NCI-H1930 (cell line): ENCODE results near the gene NSRP1.
A peak's percentile ranks its signal among the peaks of the same experiment; 100 is the strongest.
"Not testable (repeated sequence)": the region's sequence is repeated elsewhere in the genome, so short reads cannot be mapped to it uniquely, and the experiment has no call there.

Experiments used
- DNase-seq, 2 experiments: peaks; one replicate each; lab custom pipeline; 2025; lab: John Stamatoyannopoulos, UW

The NSRP1 gene

DNA sequence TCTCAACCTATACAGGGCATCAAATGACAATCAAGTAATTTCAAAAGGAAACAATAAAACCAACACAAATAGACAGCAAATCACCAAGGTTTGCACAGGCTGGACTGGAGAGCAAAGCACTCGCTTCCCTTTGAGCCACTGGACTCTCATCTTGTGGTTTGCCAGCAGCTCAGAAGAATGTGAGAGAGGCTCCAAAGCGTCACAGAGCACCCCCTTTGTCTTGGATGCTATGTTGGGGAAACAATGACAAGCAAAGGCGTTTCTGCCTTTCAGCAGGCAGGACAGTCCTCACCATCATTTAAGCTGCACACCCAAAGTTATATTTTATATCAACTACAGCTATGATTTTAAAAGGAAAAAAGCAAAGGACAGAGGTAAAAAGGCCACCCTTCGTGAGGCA is 105.6 kb downstream of the NSRP1 start:
- DNase-seq: no peak

DNA sequence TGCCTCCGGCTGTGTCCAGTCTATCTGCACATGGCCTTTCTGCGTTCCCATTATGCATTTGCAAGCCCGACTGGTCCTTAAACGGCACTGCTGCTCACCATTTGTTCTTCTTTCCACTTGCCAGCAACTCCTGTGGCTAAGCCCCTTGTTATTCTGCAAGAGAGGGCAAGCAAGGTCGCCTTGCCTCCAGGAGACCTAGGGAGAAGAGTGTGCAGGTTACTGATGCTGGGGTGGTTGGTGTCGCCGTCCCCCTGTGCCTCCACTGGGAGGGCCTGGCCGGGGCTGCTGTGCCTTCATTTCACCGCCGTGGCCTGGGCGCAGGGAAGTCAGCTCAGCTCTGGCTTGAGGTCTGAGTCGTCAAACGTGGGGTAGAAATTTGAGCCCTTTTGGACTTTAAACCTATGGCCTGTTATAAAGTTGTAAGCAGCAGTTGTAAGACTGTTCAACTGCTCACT is 106.1 kb downstream of the NSRP1 start:
- no peak for DNase-seq

GRCh38 chr17:30224419-30224960 is 107.9 kb downstream of the NSRP1 start:
- no peak for DNase-seq

- DNase-seq: no peak
Measured at GRCh38 chr17:30225112-30225511, 108.5 kb downstream of the NSRP1 start.

GRCh38 chr17:30225919-30226553 is 109.4 kb downstream of the NSRP1 start:
- DNase-seq: no peak

- DNase-seq: no peak
Measured at GRCh38 chr17:30226878-30227277, 110.3 kb downstream of the NSRP1 start.

DNA sequence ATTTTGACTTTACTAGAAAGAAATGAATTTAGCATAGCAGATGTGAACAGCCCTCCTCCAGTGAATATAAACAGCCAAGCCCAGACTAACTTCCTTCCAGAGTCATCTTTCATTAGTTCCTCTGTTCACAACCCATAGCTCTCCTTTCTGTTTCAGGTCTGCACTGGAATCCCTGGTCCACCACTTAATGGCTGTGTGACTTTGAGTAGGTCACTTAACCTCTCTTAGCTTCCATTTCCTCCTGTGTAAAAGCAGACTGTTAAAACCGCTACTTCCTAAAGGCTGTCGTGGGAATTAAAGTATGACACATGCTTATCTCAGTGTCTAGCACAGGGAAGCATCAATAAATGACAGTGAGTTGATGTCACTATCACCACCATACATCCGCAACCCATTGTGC is 111.4 kb downstream of the NSRP1 start:
- DNase-seq: no peak

GRCh38 chr17:30229012-30229411 is 112.4 kb downstream of the NSRP1 start:
- no peak for DNase-seq

DNA sequence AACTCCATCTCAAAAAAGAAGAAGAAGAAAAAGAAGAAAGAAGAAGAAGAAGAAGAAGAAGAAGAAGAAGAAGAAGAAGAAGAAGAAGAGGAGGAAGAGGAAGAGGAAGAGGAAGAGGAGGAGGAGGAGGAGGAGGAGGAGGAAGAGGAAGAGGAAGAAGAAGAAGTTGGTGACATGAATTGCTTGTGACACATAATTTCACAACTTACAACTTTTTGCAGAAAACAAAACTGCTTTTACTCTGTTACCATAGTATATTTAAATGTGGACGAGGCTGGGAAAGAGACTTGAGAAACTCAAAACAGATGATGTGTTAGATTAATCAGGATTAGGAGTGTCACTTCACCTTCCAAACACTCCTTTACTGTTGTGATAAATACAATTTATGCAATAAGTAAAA is 113.4 kb downstream of the NSRP1 start:
- DNase-seq: not testable (repeated sequence)

GRCh38 chr17:30230596-30231125 is 114.0 kb downstream of the NSRP1 start:
- DNase-seq: no peak

DNA sequence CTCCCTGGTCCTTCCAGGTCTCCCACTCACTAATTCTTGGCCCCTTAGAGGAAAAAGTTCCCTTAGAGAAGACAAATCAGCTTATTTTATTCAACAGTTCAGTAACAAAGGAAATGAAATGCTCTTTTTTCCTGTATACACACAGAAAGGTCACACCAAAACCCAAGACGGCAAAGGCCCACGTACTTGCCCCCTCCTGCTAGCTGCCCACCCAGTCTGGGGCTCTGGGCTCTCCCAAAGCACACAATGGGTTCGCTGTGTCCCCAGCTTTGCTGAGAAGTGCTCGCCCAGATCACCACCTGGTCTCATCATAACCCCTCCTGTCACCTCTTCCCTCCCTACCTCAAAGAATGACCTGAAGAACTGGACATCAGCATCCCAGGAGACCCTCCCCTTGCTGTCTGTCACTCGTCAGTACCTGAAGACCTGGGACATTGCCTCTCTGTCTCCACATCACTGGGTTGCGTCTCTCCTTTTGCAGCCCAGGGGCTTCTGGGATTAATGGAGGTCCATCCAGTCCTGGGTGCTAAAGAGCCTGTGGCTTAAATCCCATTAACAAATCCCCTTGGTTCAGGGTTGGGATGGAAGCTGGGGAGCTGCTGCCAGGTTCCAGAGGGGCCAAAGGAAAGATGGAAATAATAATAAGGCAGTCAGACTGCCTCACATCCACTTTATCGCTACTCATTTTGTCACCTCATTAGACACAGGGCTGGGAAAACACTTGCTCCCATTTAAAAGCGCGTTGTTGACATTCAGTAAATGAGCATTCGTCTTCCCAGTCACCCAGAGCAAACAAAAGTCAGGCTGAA is 115.6 kb downstream of the NSRP1 start:
- DNase-seq: no peak

GRCh38 chr17:30232824-30233427 is 116.3 kb downstream of the NSRP1 start:
- DNase-seq: no peak

- DNase-seq: no peak
Measured at GRCh38 chr17:30234296-30234695, 117.7 kb downstream of the NSRP1 start.

- DNase-seq: no peak
Measured at GRCh38 chr17:30234964-30235363, 118.3 kb downstream of the NSRP1 start.

- DNase-seq: peak in 1 of 2 experiments; percentile 6
Measured at GRCh38 chr17:30235386-30236296, 119.0 kb downstream of the NSRP1 start, which contains the start of gene SLC6A4. SLC6A4 (minus strand) TSS chr17:30235697; CDS start chr17:30221958, 13,739 bp downstream.
